Fibroblast of mammary gland (primary cell): ENCODE data around the gene TWSG1.

ENCODE experiments used
- DNase-seq: peaks from one replicate; pipeline ENCODE4 v3.0.0-alpha.2; 2010; ENCODE audit warnings: low read depth
- H3K4me3 ChIP-seq: 2 replicates; pipeline ENCODE4 v1.5.1; 2011; ENCODE audit warnings: low read depth, mild to moderate bottlenecking, low read length, moderate library complexity; ENCODE audit not compliant: control insufficient read depth
- CTCF ChIP-seq: conservative IDR thresholded peaks from 2 replicates; pipeline ENCODE4 v1.5.1; 2011; ENCODE audit warnings: low read depth, low read length, inconsistent platforms; ENCODE audit not compliant: control insufficient read depth, insufficient read depth

TWSG1 gene

DNA sequence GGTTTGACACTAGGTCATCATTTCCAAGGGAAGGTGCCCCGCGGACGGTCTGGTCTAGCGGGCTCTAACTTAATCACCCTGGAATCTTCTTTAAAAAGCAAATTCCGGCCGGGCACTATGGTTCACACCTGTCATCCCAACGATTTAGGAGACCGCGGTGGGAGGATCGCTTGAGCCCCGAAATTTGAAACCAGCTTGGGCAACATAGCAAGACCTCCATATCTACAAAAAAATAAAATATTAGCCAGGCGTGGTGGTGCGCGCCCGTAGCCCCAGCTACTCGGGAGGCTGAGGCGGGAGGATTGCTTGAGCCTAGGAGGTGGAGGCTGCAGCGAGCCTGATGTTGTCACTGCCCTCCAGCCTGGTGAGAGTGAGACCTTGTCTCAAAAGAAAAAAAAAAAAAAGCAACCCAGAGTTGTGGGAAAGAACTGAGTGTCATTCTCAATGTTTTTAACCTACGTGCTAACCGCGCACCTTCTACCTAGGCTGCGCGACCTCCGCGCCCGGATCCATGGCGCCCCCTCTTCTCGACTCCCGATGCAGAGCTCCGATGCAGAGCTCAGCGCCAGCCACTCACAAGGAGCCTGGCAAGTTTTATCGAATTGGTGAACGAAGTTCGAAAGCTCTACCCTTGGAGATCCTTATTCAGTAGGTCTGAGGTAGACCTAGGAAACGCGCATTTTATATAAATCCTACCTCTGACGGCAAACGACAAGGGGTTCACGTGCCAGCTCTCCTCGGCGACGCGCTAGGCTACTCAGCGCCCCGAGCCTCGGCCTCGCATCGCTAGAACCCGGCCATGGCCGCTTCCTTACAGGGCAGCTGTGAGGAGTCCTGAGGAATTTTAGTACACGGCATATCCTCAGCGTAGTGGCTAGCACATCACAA lies 888 bp upstream of the TWSG1 start:
- H3K4me3 ChIP-seq = peak overlapping the region; percentile 64
- TF ChIP-seq CTCF = no peak
- DNase-seq = no peak

GRCh38 chr18:9334973-9335696 lies 562 bp downstream of the TWSG1 start:
- peak overlapping the region; percentile 48 for H3K4me3 ChIP-seq
- peak; percentile 37 for DNase-seq
- no peak for TF ChIP-seq CTCF

DNA sequence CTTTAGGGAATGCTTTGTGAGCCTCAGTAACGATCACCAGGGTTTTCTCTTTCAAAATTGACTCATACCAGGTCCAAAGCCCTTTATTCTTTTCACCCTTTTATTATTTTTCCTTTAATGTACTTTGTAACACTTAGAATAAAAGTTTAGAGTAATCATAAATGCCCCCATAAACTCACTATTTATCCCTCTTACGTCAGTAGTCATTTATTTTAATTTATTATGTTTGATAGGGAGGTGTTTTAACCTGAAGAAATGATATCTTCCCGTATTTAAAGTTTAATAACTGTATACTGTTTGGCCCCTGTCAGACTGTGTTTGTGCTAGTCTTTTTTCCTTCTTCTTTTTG lies 1.1 kb downstream of the TWSG1 start:
- DNase-seq = no peak
- peak overlapping the region; percentile 48 for H3K4me3 ChIP-seq
- no peak for TF ChIP-seq CTCF

GRCh38 chr18:9336827-9337226 lies 2.3 kb downstream of the TWSG1 start:
- no peak for TF ChIP-seq CTCF
- no peak for DNase-seq
- H3K4me3 ChIP-seq = no peak overlapping the region

DNA sequence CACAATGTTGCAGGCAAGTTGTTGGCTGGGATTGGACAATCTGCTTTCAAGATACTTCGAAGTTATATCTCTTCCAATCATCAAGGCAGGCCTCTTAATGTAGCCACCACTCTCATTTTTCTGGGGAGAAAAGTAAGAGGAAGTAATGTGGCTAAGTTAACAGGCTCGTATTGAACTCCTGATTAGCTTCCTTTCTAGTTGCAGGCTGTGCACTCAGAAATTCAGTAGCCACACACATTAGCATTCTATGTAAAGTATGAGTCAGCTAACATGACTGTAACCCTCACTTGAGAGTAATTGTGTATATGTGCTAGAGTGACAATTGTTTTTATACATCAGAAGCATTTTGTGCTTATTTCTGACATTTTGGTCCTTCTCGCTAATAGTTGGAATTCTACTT lies 3.3 kb downstream of the TWSG1 start:
- H3K4me3 ChIP-seq = no peak overlapping the region
- peak; percentile 26 for DNase-seq
- TF ChIP-seq CTCF = no peak

DNA sequence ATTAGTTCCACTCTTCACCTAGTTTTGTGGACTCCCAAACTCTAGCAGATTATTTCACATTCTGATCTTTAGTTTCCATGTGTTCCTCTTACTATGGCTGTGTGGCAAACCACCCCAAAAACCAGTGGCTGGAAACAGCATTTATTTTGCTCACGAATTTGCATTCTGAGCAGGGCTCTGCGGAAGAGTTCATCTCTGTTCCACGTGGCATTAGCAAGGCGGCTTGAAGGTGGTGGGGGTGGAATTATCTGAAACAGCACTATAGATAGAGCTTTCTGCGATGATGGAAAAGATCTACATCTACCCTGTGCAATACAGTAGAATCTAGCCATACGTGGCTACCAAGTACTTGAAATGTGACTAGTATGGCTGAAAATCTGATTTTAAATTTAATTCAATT lies 5.9 kb downstream of the TWSG1 start:
- TF ChIP-seq CTCF = no peak
- DNase-seq = no peak
- H3K4me3 ChIP-seq = no peak overlapping the region
